Measurements from ENCODE around the gene CCDC97. TPM values are rescaled to one million over a fixed set of nuclear protein-coding genes. Genes with fewer than 3 reads are reported as not detected.

The CCDC97 gene
- total RNA-seq, 1 experiment from 2014 or later, result 31.4 TPM

DNA sequence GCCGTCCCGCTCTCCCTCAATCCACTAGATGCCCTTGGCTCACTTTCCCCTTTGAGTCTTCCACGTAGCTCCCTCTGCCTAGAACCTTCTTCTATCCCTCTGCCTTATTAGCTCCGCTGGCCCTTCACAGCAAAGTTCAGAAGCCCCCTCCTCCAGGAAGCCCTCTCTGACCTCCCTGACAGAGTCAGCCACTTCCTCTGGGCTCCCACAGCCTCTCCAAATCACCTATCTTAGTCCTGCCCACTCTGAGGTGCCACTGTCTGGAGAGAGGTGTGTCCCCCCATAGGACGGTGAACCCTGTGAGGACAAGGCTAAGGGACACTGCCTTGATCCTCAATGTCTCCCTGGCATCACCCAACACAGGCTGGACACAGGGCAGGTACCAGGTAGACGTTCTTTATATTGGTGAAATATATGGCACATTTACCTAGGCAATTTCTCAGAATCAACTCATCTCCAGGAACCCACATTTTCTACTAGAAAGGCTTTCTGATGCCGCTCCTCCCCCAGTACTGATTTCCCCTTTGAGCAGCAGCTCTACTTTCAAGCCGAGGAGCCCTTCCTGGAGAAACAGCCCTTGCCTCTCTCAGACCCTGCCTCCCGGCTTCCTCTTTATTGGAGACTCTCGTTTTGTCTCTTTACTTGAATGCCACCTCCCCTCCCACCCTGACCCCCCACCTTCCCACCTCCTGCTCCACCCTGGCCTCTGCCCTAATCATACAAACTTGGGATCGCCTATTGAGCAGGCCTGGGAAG is 47.2 kb downstream of the CCDC97 start (continued):
- TF ChIP-seq EMX1 (CRISPR knock-in tag; IDR thresholded peaks at IDR 0.05) (no peak), NR3C1 (CRISPR knock-in tag; conservative IDR thresholded peaks at IDR 0.05; ENCODE audit: low read depth) (no peak)

DNA sequence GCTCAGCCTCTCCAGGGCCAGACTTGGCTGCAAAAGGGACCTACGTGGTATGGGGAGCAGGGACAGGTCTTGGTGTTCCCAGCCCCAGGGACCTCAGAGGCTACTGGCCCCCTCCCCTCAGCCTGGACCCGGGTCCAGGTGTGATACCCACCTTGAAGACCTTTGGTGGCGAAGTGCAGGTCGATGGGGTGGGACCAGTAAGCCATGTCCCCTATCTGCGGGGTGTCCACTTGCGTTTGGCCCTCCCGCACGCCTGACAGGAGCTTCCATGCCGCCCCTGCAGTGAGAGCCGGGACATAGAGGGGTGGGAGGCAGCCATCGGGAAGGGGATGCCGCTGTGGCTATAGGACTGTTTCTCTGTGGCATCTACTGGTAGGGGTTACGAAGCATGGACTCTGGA is 47.8 kb downstream of the CCDC97 start:
- Mint-ChIP-seq H3K27ac (no peak overlapping the region), H3K9me3 (no peaks in the 10 kb centered on the region), H3K4me3 (no peak overlapping the region), H3K27me3 (ENCODE audit: low read depth) (peaks cover 17% of the 10 kb centered on the region), H3K4me1 (peaks cover 3% of the 10 kb centered on the region; the same call in 1 of the 2 replicates), H3K36me3 (no peaks in the 10 kb centered on the region)
- DNase-seq (ENCODE audit: low spot score) (no peak), ATAC-seq (no peak)
- POLR2A ChIA-PET, result no interaction called here
- CTCF ChIA-PET, result interaction anchor here (1.0 to 1.3 kb wide), 2 partner anchors 8 to 9 kb away, joined by 3 read pairs; no protein-coding TSS in a partner anchor
- TF ChIP-seq, protein P1, sequence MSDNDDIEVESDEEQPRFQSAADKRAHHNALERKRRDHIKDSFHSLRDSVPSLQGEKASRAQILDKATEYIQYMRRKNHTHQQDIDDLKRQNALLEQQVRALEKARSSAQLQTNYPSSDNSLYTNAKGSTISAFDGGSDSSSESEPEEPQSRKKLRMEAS (CRISPR knock-in tag; IDR thresholded peaks at IDR 0.05), result no peak
- TF ChIP-seq ZNF423 (CRISPR knock-in tag; IDR thresholded peaks at IDR 0.05) (no peak), IRF2 (CRISPR knock-in tag; IDR thresholded peaks at IDR 0.05; ENCODE audit: borderline replicate concordance, low read depth) (no peak)

DNA sequence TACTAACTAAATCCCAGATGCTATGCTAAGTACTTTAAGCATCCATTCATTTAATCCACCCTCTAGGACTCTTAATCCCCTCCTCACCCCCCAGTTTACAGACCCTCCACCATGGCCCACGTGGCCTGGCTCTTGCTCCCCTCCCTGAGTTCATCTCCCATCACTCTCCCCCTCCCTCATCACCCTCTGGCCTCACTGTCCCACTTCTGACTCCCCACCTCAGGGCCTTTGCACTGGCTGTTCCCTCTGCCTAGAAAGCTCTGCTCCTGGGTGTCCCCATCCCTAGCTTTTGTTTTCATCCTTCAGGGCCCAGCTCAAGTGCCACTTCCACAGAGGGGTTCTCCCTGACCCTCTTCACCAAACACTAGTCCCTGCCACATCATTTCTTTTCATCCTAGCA is 49.8 kb downstream of the CCDC97 start:
- no peak for DNase-seq (ENCODE audit: low spot score)
- ATAC-seq, result no peak
- CTCF ChIA-PET, result no interaction called here
- POLR2A ChIA-PET, result no interaction called here
- H3K4me1 Mint-ChIP-seq, result peaks cover 6% of the 10 kb centered on the region; the same call in 1 of the 2 replicates
- peaks cover 6% of the 10 kb centered on the region for H3K27me3 Mint-ChIP-seq (ENCODE audit: low read depth)
- no peaks in the 10 kb centered on the region for H3K9me3 Mint-ChIP-seq
- no peak overlapping the region for H3K27ac Mint-ChIP-seq
- H3K36me3 Mint-ChIP-seq, result no peaks in the 10 kb centered on the region
- H3K4me3 Mint-ChIP-seq, result no peak overlapping the region
- TF ChIP-seq ZNF138 (CRISPR knock-in tag; conservative IDR thresholded peaks at IDR 0.05) (no peak), TCF7 (CRISPR knock-in tag; IDR thresholded peaks at IDR 0.05; ENCODE audit: low read depth) (no peak), EMX1 (CRISPR knock-in tag; IDR thresholded peaks at IDR 0.05) (no peak), ZNF121 (CRISPR knock-in tag; IDR thresholded peaks at IDR 0.05) (no peak), ZNF232 (CRISPR knock-in tag; IDR thresholded peaks at IDR 0.05) (no peak), JAZF1 (CRISPR knock-in tag; IDR thresholded peaks at IDR 0.05) (no peak), TEAD1 (CRISPR knock-in tag; IDR thresholded peaks at IDR 0.05) (no peak), CBFB (CRISPR knock-in tag; IDR thresholded peaks at IDR 0.05; ENCODE audit: low read depth) (no peak), GABPB1 (CRISPR knock-in tag; IDR thresholded peaks at IDR 0.05) (no peak), ZNF396 (CRISPR knock-in tag; IDR thresholded peaks at IDR 0.05; ENCODE audit: borderline replicate concordance) (no peak), ZNF317 (CRISPR knock-in tag; IDR thresholded peaks at IDR 0.05; ENCODE audit: borderline replicate concordance, low read depth) (no peak), SP1 (CRISPR knock-in tag; conservative IDR thresholded peaks at IDR 0.05) (no peak), ZNF423 (CRISPR knock-in tag; IDR thresholded peaks at IDR 0.05) (no peak), MYBL2 (CRISPR knock-in tag; IDR thresholded peaks at IDR 0.05) (no peak)
- TF ChIP-seq, protein P2, sequence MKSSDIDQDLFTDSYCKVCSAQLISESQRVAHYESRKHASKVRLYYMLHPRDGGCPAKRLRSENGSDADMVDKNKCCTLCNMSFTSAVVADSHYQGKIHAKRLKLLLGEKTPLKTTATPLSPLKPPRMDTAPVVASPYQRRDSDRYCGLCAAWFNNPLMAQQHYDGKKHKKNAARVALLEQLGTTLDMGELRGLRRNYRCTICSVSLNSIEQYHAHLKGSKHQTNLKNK (CRISPR knock-in tag; IDR thresholded peaks at IDR 0.05), result no peak
- TF ChIP-seq, protein P3, sequence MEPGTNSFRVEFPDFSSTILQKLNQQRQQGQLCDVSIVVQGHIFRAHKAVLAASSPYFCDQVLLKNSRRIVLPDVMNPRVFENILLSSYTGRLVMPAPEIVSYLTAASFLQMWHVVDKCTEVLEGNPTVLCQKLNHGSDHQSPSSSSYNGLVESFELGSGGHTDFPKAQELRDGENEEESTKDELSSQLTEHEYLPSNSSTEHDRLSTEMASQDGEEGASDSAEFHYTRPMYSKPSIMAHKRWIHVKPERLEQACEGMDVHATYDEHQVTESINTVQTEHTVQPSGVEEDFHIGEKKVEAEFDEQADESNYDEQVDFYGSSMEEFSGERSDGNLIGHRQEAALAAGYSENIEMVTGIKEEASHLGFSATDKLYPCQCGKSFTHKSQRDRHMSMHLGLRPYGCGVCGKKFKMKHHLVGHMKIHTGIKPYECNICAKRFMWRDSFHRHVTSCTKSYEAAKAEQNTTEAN (CRISPR knock-in tag; IDR thresholded peaks at IDR 0.05), result no peak
- TF ChIP-seq, protein P1 (CRISPR knock-in tag; IDR thresholded peaks at IDR 0.05), result no peak
- TF ChIP-seq, protein P4, sequence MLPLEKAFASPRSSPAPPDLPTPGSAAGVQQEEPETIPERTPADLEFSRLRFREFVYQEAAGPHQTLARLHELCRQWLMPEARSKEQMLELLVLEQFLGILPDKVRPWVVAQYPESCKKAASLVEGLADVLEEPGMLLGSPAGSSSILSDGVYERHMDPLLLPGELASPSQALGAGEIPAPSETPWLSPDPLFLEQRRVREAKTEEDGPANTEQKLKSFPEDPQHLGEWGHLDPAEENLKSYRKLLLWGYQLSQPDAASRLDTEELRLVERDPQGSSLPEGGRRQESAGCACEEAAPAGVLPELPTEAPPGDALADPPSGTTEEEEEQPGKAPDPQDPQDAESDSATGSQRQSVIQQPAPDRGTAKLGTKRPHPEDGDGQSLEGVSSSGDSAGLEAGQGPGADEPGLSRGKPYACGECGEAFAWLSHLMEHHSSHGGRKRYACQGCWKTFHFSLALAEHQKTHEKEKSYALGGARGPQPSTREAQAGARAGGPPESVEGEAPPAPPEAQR (CRISPR knock-in tag; IDR thresholded peaks at IDR 0.05), result no peak
- TF ChIP-seq, protein P5, sequence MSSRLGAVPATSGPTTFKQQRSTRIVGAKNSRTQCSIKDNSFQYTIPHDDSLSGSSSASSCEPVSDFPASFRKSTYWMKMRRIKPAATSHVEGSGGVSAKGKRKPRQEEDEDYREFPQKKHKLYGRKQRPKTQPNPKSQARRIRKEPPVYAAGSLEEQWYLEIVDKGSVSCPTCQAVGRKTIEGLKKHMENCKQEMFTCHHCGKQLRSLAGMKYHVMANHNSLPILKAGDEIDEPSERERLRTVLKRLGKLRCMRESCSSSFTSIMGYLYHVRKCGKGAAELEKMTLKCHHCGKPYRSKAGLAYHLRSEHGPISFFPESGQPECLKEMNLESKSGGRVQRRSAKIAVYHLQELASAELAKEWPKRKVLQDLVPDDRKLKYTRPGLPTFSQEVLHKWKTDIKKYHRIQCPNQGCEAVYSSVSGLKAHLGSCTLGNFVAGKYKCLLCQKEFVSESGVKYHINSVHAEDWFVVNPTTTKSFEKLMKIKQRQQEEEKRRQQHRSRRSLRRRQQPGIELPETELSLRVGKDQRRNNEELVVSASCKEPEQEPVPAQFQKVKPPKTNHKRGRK (CRISPR knock-in tag; IDR thresholded peaks at IDR 0.05; ENCODE audit: borderline replicate concordance), result no peak
- TF ChIP-seq, protein P6, sequence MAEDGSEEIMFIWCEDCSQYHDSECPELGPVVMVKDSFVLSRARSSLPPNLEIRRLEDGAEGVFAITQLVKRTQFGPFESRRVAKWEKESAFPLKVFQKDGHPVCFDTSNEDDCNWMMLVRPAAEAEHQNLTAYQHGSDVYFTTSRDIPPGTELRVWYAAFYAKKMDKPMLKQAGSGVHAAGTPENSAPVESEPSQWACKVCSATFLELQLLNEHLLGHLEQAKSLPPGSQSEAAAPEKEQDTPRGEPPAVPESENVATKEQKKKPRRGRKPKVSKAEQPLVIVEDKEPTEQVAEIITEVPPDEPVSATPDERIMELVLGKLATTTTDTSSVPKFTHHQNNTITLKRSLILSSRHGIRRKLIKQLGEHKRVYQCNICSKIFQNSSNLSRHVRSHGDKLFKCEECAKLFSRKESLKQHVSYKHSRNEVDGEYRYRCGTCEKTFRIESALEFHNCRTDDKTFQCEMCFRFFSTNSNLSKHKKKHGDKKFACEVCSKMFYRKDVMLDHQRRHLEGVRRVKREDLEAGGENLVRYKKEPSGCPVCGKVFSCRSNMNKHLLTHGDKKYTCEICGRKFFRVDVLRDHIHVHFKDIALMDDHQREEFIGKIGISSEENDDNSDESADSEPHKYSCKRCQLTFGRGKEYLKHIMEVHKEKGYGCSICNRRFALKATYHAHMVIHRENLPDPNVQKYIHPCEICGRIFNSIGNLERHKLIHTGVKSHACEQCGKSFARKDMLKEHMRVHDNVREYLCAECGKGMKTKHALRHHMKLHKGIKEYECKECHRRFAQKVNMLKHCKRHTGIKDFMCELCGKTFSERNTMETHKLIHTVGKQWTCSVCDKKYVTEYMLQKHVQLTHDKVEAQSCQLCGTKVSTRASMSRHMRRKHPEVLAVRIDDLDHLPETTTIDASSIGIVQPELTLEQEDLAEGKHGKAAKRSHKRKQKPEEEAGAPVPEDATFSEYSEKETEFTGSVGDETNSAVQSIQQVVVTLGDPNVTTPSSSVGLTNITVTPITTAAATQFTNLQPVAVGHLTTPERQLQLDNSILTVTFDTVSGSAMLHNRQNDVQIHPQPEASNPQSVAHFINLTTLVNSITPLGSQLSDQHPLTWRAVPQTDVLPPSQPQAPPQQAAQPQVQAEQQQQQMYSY (CRISPR knock-in tag; IDR thresholded peaks at IDR 0.05), result no peak
